Activated T-cell treated with anti-CD3 and anti-CD28 coated beads, Interleukin-2, amount 50 U/mL, for 72 hours (primary cell): Measurements from ENCODE around the gene ESPN. TPM values are rescaled to one million over a fixed set of nuclear protein-coding genes. Genes with fewer than 3 reads are reported as not detected.
"Not testable (repeated sequence)": the region's sequence is repeated elsewhere in the genome, so short reads cannot be mapped to it uniquely, and the experiment has no call there.

ENCODE experiments used
- ATAC-seq, 2 donors: fragments of 150-1000 bp; cut with Tn5 transposase; replicated peaks in 1 of 2; 2 replicates each; pipeline ENCODE4 v1.10.0; 2021; ENCODE audit warnings: moderate library complexity in 2 of 2, mild to moderate bottlenecking in 1 of 2
- DNase-seq, 2 donors: peaks; one replicate each; pipeline ENCODE4 v3.0.0; 2021 to 2022; ENCODE audit warnings: mixed read lengths in 1 of 2
- H3K27ac Mint-ChIP-seq: one replicate; pipeline ENCODE4 v1.8.0; 2022; ENCODE audit warnings: mild to moderate bottlenecking, moderate library complexity, mixed read lengths
- H3K27me3 Mint-ChIP-seq: one replicate; pipeline ENCODE4 v1.8.0; 2022; ENCODE audit warnings: low read depth, mixed read lengths
- H3K36me3 Mint-ChIP-seq, 2 donors: one replicate each; pipeline ENCODE4 v1.8.0; 2022; ENCODE audit warnings: mixed read lengths in 2 of 2, mild to moderate bottlenecking in 1 of 2; ENCODE audit not compliant: insufficient read depth in 2 of 2
- H3K4me1 Mint-ChIP-seq: one replicate; pipeline ENCODE4 v1.8.0; 2022; ENCODE audit warnings: low read depth, mixed read lengths
- H3K4me3 Mint-ChIP-seq, 2 donors: one replicate each; pipeline ENCODE4 v1.8.0; 2022; ENCODE audit warnings: mild to moderate bottlenecking in 2 of 2, mixed read lengths in 2 of 2, moderate library complexity in 2 of 2
- H3K9me3 Mint-ChIP-seq, 2 donors: one replicate each; pipeline ENCODE4 v1.8.0; 2022; ENCODE audit warnings: mixed read lengths in 2 of 2
- total RNA-seq, 2 donors: library from RNA; stranded (reverse); gene quantifications; one replicate each; pipeline ENCODE4 v1.2.3, GENCODE V29; 2022

Gene ESPN
- total RNA-seq, 2 donors from 2014 or later: 1.3 to 2.0 TPM

DNA sequence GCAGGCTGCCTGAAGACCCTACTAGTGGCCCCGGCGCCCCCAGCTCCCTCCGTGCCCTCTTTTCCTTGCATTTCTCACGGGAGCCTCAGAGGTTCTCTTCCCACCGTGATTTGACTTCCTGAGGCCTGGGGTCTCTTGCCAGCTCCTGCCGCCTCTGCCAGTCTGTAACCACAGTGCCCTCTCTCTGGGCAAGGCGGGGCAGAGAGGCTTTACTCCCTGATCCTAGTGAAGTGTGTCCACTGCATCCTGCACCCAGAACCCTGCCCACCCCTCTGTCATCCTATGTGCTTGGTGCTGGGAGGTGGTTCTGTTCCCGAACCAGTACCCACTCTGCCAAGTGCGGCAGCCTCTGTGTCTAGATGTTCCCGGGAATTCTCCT, 2.4 kb downstream of the ESPN start:
- Mint-ChIP-seq H3K9me3 (no peaks in the 10 kb centered on the region), H3K27ac (no peak overlapping the region), H3K4me1 (peaks cover 8% of the 10 kb centered on the region), H3K27me3 (peaks cover 20% of the 10 kb centered on the region), H3K36me3 (no peaks in the 10 kb centered on the region), H3K4me3 (no peak overlapping the region)
- no peak for ATAC-seq
- DNase-seq: no peak

DNA sequence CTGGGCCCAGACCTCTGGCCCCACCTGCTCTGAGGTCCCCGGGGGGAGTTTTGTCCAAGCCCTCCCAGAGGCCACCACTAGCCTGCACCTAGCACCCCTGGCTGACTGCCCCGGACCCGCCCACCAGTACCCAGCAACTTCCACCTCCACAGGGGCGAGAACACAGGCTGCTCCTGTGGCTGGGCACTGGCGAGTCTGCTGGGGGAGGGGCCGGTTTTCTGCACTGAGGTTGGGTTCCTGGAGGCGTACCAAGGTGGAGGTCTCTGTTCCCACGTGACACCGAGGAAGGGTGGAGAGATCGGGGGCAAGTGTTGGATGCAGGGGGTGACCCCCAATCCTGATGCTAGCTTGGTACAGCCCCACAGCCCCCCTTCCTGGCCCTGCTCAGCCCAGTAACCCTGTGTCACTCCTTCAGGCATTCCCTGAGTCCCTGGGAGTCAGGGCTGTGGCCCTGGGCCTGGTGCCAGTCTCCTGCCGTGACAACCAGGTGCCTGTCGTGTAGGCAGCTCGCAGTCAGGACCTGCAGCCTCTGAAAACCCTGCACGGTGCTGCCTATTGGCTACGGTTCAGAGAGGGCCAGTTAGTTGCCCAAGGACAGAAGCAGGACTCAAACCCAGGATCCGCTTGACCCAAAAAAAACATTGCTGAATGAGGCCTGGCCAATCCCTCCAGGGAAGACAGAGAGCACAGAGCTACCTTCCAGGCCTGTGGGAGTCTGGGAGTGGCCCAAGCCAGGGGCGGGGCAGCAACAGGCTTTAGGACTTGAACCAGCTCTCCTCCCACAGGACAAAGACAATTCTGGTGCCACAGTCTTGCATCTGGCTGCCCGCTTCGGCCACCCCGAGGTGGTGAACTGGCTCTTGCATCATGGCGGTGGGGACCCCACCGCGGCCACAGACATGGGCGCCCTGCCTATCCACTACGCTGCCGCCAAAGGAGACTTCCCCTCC, 3.1 kb downstream of the ESPN start:
- H3K27ac Mint-ChIP-seq: no peak overlapping the region
- peaks cover 13% of the 10 kb centered on the region for H3K27me3 Mint-ChIP-seq
- ATAC-seq (no peak), DNase-seq (no peak)
- H3K4me1 Mint-ChIP-seq: peaks cover 8% of the 10 kb centered on the region
- no peaks in the 10 kb centered on the region for H3K9me3 Mint-ChIP-seq
- no peak overlapping the region for H3K4me3 Mint-ChIP-seq
- no peaks in the 10 kb centered on the region for H3K36me3 Mint-ChIP-seq

DNA sequence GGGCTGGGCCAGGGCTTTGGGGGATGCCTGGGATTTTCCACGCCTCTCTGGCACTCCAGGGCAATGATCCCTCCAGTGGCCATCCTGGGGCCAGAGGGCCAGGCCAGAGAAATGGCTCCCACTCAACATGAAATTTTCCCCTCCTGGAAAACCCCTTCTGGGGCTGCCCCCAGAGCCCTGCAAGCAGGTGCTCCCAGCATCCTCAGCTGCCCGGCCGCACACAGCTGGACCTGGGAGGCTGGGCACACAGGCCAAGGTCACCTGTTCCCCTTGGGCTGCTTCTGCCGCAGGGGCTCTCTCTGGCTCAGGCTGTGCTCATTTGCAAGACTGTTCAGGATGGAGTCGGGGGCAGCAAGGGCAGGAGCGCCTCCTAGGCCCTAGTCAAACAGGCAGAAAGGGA, 3.9 kb downstream of the ESPN start:
- not testable (repeated sequence) for H3K27me3 Mint-ChIP-seq, H3K36me3 Mint-ChIP-seq, H3K4me3 Mint-ChIP-seq, ATAC-seq, H3K27ac Mint-ChIP-seq, H3K4me1 Mint-ChIP-seq, DNase-seq, H3K9me3 Mint-ChIP-seq

DNA sequence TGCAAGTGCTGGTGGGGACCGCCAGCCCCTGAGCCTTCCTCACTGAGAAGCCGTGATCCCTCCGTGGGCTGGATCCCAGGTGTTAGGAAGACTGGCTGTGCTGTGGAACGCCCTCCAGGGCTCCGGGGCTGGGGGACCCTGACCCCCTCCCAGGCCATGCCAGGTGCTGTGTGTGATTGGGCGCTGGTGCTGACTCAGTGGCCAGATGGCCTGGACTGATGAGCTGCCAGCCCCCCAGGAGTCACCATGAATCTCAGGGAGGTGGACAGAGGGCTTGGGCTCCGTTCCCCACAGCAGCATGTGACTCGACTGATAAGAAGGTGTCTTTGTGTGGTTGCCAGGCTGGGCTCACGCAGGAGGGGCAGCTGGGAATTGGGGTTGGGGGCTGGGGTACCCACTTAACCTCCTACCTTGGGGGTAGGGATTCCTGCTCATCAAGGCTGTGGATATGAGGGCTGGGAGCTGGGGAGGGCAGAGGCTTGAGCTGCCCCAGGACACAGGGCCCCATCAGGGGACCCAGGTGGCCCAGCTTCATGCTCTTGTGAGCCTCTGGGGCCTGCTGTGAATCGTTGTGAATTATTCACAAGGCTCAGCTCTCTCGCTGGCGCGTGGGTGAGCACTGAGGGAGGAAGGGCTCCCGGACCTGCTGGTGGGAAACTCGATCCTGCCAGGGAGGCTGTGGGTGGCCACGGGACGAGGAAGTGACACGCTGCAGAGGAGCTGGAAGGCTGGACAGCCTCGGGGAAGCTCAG, 5.3 kb downstream of the ESPN start:
- not testable (repeated sequence) for H3K4me3 Mint-ChIP-seq, H3K9me3 Mint-ChIP-seq, H3K27me3 Mint-ChIP-seq, H3K36me3 Mint-ChIP-seq, ATAC-seq, H3K27ac Mint-ChIP-seq, DNase-seq, H3K4me1 Mint-ChIP-seq

- not testable (repeated sequence) for H3K27me3 Mint-ChIP-seq, H3K36me3 Mint-ChIP-seq, ATAC-seq
These were observed 7.3 kb downstream of the ESPN start for GRCh38 chr1:6431645-6432579.

GRCh38 chr1:6434186-6434585, 9.6 kb downstream of the ESPN start:
- Mint-ChIP-seq H3K4me1 (peaks cover 2% of the 10 kb centered on the region), H3K36me3 (no peaks in the 10 kb centered on the region), H3K27me3 (peaks cover 20% of the 10 kb centered on the region), H3K4me3 (no peak overlapping the region), H3K9me3 (no peaks in the 10 kb centered on the region), H3K27ac (no peak overlapping the region)
- DNase-seq (no peak), ATAC-seq (no peak)

More at GRCh38 chr1:6431645-6432579, 7.3 kb downstream of the ESPN start:
- DNase-seq, H3K4me1 Mint-ChIP-seq, H3K27ac Mint-ChIP-seq, H3K4me3 Mint-ChIP-seq, H3K9me3 Mint-ChIP-seq: not testable (repeated sequence)

DNA sequence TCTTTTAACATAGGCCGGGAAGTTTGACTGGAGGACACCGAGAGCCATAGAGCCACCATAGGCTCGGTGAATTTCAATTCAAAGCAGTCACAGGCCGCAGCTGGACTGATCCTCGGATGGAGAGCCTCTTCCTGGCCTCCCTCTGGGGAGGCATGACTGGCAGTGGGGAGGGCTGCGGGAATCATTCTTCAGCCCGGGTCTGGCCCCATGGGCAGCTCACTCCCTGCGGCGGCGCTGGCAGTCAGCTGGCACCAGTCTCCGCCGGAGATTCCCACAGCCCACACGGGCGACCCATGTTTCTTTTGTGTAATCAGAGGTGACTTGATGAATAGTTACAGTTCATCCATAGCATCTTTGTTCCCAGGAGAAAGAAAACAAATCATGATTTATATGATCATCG, 10.6 kb downstream of the ESPN start:
- H3K27ac Mint-ChIP-seq: no peak overlapping the region
- DNase-seq (no peak), ATAC-seq (no peak)
- no peak overlapping the region for H3K4me3 Mint-ChIP-seq
- H3K27me3 Mint-ChIP-seq: peaks cover 25% of the 10 kb centered on the region
- H3K36me3 Mint-ChIP-seq: no peaks in the 10 kb centered on the region
- peaks cover 6% of the 10 kb centered on the region for H3K4me1 Mint-ChIP-seq
- no peaks in the 10 kb centered on the region for H3K9me3 Mint-ChIP-seq

DNA sequence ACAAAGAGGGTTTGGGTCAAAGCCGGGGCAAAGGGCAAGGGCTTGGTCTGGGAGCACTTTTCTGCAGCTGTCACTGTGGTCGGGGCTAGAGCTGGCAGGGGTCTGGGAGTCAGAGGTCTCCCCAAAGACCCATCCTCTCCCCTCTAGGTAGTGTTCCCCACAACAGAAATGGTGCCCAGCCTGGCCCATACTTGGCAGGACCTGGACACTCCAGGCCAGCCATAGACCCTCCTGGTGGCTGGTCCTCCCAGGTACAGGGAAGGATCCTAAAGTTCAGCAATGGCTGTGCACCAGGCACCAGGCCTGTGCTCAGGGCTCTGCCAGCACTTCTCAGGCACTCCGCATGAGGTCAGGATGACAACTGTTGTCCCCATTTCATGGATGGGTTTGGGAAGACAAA, 11.0 kb downstream of the ESPN start:
- Mint-ChIP-seq H3K36me3 (no peaks in the 10 kb centered on the region), H3K4me1 (peaks cover 6% of the 10 kb centered on the region), H3K4me3 (no peak overlapping the region), H3K27me3 (peaks cover 25% of the 10 kb centered on the region), H3K9me3 (no peaks in the 10 kb centered on the region), H3K27ac (no peak overlapping the region)
- DNase-seq (no peak), ATAC-seq (no peak)

DNA sequence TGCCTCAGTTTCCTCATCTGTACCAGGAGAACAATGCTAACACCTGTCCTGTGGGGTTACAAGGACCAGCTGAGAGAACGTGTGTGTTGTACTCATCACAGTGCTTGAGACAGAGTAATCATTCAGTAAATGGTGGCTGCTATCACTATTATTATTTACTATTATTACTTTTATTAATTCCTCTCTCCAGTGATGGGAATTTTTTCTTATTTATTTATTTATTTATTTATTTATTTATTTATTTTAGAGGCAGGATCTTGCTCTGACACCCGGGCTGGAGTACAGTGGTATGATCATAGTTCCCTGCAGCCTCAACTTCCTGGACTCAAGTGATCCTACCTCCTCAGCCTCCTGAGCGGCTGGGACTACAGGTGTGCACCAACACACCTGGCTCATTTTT, 11.7 kb downstream of the ESPN start:
- not testable (repeated sequence) for H3K4me1 Mint-ChIP-seq, ATAC-seq, DNase-seq, H3K36me3 Mint-ChIP-seq, H3K27ac Mint-ChIP-seq, H3K4me3 Mint-ChIP-seq, H3K9me3 Mint-ChIP-seq
- H3K27me3 Mint-ChIP-seq: peaks cover 30% of the 10 kb centered on the region

DNA sequence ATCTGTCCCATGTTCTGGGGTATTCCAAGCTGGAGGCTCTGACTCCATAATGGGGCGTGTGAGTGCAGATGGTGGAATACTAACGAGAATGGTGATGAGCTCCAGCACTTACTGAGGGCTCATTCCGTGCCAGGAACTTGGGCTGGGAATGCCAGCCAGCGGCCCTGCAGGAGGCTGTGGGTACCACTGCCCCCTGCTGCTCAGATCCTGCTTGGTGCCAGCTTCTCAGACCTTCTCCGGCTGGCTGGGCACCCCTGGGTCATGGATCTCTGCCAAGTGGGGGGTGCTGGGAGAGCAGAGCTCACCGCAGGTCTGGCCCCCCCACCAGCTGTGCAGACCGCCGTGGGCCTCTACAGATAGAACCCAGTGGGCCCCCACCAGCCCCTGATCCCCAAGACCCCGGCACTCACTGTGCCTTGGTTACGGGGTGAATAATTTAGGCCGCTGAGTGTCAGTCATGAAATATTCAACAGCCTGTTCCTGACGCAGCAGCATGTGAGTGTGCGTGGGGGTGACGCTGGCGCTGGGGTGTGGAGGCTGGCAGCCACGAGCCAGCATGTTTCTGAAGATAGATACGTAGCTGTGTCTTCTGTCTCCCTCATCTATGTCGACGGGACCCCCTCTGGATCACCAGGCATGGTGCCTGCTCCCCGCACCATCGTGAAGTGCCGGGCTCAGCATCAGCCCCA, 12.6 kb downstream of the ESPN start:
- not testable (repeated sequence) for H3K9me3 Mint-ChIP-seq, H3K27ac Mint-ChIP-seq, H3K4me3 Mint-ChIP-seq, DNase-seq, ATAC-seq, H3K4me1 Mint-ChIP-seq, H3K36me3 Mint-ChIP-seq
- H3K27me3 Mint-ChIP-seq: peaks cover 36% of the 10 kb centered on the region

DNA sequence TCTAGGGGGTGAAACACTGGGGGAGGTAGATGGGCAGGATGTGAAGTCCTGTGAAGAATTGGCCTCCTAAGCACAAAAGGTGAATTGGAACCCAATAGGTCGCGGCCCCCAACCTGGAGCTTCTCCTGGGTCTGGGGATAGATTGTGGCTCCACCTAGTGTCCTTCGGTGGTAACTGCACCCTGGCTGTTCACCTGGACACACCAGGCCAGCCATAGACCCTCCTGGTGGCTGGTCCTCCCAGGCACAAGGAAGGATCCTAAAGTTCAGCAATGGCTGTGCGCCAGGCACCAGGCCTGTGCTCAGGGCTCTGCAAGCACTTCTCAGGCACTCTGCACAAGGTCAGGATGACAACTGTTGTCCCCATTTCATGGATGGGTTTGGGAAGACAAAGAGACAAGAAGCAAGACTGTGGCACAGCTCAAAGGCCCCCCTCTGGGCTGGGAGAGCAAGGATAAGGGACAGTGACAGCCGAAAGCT, 13.5 kb downstream of the ESPN start:
- ATAC-seq (peak; percentile 53 to 55), DNase-seq (peak; percentile 78 to 79)
- peak overlapping the region in 1 of 2 donors; percentile 51 for H3K4me3 Mint-ChIP-seq
- H3K27me3 Mint-ChIP-seq: peaks cover 36% of the 10 kb centered on the region
- H3K9me3 Mint-ChIP-seq: no peaks in the 10 kb centered on the region
- peaks cover 6% of the 10 kb centered on the region for H3K4me1 Mint-ChIP-seq
- no peak overlapping the region for H3K27ac Mint-ChIP-seq
- H3K36me3 Mint-ChIP-seq: no peaks in the 10 kb centered on the region
